Left hindlimb (tissue), 1 donor: Measurements from ENCODE around the gene PPP2R3C.
"Not testable (repeated sequence)": the region's sequence is repeated elsewhere in the genome, so short reads cannot be mapped to it uniquely, and the experiment has no call there.

Source experiments
- DNase-seq: peaks from one replicate; pipeline ENCODE4 v3.0.0-alpha.2; 2018

Gene PPP2R3C

DNA sequence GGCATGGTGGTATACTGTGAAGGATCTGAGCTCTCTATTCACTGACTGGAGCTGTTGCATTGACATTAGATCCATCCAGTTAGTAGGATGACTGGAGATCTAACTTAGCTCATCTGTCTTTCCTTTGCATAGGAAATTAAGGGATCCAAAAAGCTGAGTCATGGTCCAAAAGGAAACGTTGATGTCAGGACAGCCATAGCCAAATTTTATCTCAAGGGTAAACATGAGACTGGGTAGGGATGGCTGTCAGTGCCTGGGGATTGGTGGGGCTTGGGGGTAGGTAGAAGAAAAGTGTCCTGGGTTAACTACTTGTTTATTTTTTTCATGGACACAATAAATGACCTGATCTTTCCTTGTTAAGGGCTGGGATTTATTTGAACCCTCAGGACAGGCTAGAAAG is 71.1 kb downstream of the PPP2R3C start:
- DNase-seq = no peak

DNA sequence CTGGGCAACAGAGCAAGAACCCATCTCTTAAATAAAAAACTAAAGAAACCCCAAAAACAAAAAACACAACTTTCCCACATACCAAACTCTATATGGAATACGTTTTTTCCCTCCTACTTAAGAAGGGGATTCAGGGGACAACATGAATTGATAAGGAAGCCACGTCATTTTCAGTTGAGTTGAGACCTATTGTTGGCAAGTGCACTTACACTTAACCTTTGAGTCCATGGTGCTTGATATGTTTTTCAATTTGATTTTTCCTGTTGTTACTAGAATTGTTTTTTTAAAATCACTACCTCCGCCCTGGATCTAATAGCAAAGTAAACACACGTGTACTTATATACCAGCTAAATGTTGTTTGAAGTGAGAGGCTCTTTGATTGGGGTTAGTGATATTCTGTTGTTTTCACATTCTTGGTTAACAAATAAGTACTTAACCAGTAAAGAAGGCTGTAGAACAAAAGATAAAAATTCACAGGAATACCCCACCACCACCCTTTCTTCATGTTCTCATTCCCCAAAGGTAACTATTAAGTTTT is 73.7 kb downstream of the PPP2R3C start:
- DNase-seq = no peak

DNA sequence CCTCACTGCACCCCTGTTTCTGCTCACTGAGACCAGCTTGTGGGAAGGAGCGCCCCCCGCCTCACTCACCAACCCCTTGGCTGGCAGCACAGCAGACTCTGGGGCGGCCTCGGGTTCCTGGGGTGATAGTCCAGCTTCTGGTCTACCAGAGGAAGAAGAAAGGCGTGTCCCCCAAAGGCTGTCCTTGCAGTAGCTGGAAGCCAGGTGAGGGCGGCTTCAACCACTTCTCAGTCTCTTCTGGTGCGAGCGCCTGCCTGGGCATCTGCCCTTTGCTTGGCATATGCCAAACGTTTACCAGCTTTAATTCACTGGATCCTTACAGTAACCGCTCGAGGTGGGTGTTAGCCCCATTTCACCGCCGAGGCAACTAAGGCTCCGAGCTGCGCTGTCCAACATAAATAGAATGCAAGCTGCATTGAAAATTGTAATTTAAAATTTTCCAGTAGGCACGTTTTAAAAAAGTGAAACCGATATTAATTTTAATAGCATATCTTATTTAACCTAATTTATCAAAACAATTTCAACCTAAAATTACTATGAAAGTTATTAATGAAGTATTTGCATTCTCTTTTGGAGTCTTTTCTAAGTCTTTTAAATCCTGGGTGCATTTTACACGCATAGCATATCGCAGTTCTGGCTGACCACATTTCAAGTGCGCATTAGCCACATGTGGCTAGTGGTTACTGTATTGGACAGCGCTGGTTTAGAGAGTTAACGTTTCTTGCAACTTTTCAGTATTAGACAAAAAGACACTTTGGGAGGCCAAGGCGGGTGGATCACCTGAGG is 74.8 kb downstream of the PPP2R3C start:
- no peak for DNase-seq

DNA sequence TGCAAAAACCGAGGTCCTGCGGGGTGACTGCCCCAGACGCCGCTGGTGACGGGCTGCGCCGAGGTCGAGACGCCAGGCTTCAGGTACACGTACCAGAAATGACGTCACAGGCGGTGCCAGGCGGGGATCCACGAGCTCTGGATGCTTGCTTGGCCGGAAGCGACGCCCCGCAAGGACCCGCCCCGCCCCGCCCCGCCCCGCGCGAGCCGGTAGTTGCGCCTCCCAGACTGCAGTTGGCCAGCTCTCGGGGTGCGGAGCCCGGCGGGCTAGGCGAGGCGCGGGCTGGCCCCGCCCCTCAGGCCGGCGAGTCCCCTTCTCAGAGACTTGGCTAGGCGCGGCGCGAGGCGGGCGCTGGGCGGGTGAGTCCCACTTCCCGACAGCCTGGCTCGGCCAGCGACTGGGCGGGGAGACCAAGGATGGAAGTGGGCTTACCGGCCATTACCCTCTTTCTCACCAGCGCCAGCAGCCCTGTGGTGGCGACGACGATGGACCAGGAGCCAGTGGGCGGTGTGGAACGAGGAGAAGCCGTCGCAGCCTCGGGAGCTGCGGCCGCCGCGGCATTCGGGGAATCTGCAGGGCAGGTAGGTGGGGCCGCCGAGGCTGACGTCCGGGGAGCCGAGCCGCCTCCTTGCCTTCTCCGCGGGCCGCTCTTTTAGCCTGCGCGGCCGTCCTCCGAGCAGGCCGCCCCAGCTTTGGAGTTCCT is 75.6 kb downstream of the PPP2R3C start, which contains the start of gene FAM177A1:
Gene FAM177A1 (plus strand): TSS at position 225 of the 703 bp plus-strand sequence. CDS start 192 bp downstream, at position 417.
- DNase-seq = peak; percentile 99

DNA sequence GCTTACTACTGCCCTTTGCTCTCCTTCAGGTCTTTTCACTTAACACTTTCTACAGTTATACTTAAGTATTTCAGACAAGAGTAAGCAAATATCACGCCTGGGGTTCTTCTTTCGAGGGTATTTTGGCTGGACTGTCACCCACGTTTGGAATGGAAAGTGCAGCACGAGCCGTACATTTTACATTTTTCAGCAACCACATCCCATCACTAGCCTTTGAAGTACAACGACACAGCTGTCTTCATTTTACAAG is 76.1 kb downstream of the PPP2R3C start:
- DNase-seq = no peak

DNA sequence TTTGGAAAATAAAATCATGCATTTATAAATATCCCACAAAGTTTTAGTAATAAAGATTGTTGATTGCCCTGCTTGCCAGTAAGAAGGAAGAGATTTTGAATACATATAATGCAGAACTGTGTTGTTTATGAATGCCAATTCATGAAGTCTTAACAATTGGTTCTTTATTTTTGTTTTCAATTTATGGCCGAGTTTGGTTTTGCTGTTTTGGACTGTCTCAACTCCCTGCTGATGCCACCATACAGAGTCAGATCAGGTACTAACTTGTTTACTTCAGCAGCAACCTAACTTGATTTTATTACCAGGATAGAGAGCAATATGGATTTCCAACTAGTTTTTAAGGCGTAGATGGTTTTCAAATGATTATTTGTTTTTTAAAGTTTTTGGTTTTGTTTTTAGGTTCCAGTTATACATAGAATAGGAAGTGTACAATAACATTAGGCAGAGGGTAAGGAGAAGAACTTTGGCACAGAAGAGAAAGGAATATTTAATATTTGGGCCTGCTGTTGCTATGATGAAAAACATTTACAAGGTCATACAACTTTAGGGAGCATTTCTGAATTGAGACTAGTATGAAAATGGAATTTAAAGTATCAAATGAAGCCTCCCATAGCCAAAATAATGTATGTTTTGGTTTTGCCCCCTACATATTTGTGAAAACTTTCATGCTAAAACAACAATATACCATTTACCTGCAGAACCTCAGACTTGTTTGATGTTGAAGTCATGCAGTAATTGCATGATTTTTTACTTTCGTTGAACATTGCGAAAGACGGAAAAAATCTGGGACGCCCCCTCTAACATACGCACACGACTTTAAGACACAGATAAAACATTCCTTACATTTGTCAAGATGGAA is 76.6 kb downstream of the PPP2R3C start:
- no peak for DNase-seq

DNA sequence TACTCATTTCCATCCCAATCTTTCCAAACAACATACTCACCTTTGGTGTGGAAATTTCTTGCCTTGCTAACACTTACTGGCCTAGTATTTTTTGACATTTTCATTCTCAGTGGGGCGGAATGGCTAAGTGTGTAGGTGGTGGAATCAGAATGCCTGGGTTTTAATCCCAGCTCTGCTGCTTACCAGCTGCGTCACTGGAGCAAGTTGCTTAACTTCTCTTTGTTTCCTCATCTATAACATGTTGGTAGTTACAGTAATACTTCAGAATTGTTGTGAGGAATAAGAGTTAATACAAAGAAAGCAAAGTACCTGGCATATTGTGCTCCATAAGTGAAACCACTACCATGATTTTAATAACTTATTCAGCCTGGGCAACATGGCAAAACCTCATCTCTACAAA is 78.7 kb downstream of the PPP2R3C start:
- no peak for DNase-seq

DNA sequence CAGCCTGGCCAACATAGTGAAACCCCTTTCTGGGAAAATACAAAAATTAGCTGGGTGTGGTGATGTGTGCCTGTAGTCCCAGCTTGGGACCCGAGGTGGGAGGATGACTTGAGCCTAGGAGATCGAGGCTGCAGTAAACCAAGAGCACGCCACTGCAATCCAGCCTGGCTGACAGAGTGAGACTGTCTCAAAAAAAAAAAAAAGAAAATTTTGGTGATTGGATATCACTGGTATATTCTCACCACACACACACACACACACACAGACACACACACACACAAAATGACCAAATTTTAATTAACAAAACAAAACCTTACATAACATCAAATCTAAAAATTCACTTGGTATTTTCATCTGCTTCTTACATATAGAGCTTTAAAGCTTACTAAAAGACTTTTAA is 79.2 kb downstream of the PPP2R3C start:
- no peak for DNase-seq

DNA sequence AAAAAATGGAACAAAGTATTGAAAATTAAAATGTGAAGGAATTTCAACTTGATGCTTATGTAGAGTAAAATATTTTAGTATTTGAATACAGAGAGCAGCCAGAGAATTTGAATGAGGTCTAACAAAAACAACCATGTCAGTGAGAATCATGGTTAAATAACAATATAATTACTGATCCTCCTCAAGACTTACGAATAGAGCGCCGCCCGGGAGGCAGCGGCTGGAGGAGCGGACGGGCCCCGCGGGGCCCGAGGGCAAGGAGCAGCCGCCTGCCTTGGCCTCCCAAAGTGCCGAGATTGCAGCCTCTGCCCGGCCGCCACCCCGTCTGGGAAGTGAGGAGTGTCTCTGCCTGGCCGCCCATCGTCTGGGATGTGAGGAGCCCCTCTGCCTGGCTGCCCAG is 83.5 kb downstream of the PPP2R3C start:
- DNase-seq = not testable (repeated sequence)
